Astrocyte of the spinal cord (primary cell): ENCODE measurements around the gene METTL24.

Experiments
- DNase-seq: peaks from one replicate; pipeline ENCODE4 v3.0.0; 2011; ENCODE audit warnings: low read depth, low spot score
- H3K4me3 ChIP-seq: 2 replicates; pipeline ENCODE4 v1.5.1; 2011; ENCODE audit warnings: low read depth, mild to moderate bottlenecking, low read length, moderate library complexity
- in situ Hi-C: cut with HindIII; loops from 2 replicates; pipeline ENCODE4 v1.10.0; 2017; ENCODE audit warnings: low sequenced_read_pairs
- TF ChIP-seq, protein P1 (sequence below): IDR thresholded peaks from 2 replicates; pipeline ENCODE4 v1.5.1; 2012; ENCODE audit warnings: low read depth, mild to moderate bottlenecking, low read length, inconsistent platforms

The METTL24 gene

DNA sequence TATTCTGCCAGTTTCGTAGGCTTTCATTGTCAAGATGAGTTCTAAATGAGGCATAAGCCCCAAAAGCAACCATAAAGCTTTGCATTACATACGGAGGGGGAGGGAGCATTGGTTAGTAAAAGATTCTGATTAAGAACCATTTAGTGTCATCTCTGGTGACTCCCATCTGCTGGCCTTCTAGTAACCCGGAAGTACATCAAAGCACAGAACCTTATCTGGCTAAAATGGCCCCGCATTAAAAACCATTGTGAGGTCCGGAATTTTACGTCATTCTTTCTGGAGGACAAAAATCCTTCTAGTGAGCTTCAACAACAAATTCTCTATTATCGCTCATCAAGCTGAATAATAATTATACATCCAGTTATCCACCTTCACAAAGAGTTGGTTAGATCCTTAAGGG, 37.8 kb downstream of the METTL24 start:
- TF ChIP-seq, protein P1, sequence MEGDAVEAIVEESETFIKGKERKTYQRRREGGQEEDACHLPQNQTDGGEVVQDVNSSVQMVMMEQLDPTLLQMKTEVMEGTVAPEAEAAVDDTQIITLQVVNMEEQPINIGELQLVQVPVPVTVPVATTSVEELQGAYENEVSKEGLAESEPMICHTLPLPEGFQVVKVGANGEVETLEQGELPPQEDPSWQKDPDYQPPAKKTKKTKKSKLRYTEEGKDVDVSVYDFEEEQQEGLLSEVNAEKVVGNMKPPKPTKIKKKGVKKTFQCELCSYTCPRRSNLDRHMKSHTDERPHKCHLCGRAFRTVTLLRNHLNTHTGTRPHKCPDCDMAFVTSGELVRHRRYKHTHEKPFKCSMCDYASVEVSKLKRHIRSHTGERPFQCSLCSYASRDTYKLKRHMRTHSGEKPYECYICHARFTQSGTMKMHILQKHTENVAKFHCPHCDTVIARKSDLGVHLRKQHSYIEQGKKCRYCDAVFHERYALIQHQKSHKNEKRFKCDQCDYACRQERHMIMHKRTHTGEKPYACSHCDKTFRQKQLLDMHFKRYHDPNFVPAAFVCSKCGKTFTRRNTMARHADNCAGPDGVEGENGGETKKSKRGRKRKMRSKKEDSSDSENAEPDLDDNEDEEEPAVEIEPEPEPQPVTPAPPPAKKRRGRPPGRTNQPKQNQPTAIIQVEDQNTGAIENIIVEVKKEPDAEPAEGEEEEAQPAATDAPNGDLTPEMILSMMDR = no peak
- no peak for DNase-seq
- no peak overlapping the region for H3K4me3 ChIP-seq
- in situ Hi-C loops = no loop called here

DNA sequence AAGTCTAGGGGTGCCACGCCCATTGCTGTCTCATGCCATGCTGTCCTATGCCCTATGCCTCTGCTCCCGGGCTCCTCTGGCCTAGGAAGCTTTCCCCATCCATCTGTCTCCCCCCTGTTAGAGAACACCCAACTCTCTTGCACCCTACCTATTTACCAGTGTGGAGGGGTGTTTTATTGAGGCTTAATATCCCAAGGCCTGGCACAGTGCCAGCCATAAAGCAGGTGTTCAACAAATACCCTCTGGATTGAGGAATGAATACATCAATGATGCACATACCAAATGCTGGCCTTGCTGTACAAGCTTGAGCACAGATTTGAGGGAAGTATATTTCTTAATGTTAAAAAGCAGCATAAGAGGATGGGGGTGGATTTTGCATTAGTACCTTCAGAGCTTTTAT, 38.3 kb downstream of the METTL24 start:
- H3K4me3 ChIP-seq = no peak overlapping the region
- TF ChIP-seq, protein P1 = no peak
- in situ Hi-C loops = no loop called here
- no peak for DNase-seq

DNA sequence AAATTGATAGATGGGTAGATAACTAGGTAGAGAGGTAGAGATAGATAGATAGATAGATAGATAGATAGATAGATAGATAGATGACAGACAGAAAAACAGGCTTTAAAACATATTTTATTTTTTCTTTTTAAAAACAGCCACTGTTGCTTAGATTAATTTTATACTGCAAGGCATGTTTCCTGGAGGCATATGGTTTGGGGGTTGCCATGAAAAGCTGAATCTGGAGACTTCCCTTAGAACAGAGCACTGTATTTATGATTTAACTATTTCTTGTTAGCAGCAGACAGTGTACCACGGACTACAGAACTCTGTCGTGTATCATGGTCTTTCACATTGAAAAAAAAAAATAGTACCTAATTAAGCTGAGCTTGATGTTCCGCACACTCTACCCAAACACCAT, 38.8 kb downstream of the METTL24 start:
- H3K4me3 ChIP-seq = no peak overlapping the region
- DNase-seq = no peak
- in situ Hi-C loops = no loop called here
- TF ChIP-seq, protein P1 = no peak

DNA sequence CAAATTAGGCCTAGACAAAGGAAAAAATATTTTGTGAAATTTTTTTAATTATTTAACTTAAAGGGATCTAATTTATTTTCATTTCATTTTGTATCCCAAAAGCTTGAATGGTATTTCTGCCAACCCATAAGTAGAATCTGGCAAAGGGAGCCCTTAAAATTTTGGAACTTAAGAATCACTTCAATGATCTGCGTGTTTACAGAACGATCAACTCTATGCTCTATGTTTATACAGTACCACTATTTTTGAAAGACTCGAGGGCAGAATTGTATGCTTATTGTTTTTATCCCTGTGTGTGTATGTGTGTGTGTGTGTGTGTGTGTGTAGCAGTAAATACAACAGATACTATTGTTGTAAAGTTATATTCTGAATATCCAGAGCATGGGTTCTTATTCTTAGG, 39.2 kb downstream of the METTL24 start:
- in situ Hi-C loops = no loop called here
- DNase-seq = no peak
- TF ChIP-seq, protein P1 = no peak
- no peak overlapping the region for H3K4me3 ChIP-seq

DNA sequence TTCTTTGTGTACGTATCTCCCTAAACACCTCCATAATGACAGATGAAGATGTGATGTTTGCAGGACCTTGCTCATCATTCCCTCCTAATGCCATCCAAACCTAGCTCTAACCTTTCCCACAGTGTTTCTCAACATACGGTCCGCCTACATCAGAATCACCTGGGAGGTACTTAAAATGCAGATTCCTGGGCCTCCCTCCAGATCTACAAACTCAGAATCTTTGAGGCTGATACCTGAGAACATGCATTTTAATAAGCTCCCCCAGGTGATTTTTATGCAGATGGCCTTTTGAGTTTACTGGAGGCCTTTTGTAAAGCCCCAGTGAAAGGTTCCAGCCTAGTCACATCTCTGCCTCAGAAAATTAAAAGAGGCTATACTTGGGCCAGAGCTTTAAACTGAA, 40.5 kb downstream of the METTL24 start:
- TF ChIP-seq, protein P1 = no peak
- DNase-seq = no peak
- in situ Hi-C loops = no loop called here
- H3K4me3 ChIP-seq = no peak overlapping the region

DNA sequence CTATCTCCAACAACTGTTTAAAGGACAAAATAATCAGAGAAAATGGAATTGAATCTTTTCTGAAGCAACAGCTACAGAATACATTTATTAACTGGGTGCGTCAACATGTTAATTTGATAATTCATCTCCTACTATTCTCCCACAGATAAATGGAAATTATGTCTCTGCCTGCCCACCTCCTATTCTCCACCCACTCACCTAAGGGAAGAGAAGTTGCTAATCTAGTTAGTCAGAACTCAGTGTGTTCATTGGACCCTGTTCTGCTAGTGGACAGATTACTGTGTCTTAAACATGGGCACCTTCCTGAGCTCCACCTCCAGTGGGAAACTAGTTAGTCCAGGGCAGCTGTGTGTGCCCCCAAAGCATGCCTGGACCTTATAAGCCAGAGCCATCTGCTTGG, 41.0 kb downstream of the METTL24 start:
- in situ Hi-C loops = no loop called here
- no peak overlapping the region for H3K4me3 ChIP-seq
- DNase-seq = no peak
- TF ChIP-seq, protein P1 = no peak

DNA sequence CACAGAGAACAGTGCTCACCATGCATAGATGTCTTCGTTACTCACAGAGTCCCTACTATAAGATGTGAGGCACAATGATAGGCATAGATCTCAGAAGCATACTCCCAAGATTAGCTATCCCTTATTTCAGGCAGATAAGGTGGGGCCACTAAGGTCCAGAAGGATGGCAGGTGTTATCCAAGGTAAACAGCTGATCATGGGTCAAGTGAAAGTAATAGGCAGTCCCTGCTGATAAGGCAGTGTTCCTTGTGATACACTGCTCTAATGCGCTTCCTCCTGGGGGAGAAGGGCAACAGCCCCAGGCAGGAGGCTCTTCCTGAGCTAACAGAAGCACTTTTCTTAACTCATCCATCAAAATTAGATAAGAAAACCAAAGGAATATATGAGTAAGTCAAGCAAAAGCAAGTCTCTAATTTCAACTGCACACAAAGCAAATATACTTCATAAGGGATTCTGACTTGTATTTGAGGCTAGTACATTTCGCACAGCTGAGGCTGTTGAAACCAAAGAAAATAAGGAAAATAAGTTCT, 42.2 kb downstream of the METTL24 start:
- no peak for DNase-seq
- TF ChIP-seq, protein P1 = no peak
- no peak overlapping the region for H3K4me3 ChIP-seq
- in situ Hi-C loops = no loop called here
